PC-9 (cell line): ENCODE results near the gene TMPRSS2. TPM values are rescaled to one million over a fixed set of nuclear protein-coding genes. Genes with fewer than 3 reads are reported as not detected.

Experiments
- BruUV-seq: library from RNA; stranded (reverse); fragments of 400-500 nt; replicated peaks from 2 replicates; lab custom pipeline; 2021; lab: Mats Ljungman, UMichigan
- CTCF ChIA-PET: fragments of 300-600 bp; sonication (Branson Sonifier 250); formaldehyde crosslinking; loops from one replicate; lab custom pipeline; 2022; ENCODE audit warnings: antibody characterized with exemption; lab: Charles Lee
- POLR2A ChIA-PET: fragments of 300-600 bp; sonication (Branson Sonifier 250); formaldehyde crosslinking; loops from one replicate; lab custom pipeline; 2022; ENCODE audit warnings: antibody characterized with exemption; ENCODE audit not compliant: unreplicated experiment; lab: Charles Lee
- DNase-seq, 2 experiments: peaks; one replicate each; pipeline versions ENCODE4 v3.0.0 to v3.0.0-alpha.2; 2015 to 2022; ENCODE audit warnings: mixed read lengths in 1 of 2
- H2AFZ ChIP-seq: fragments of 200-600 bp; sonication (generic); 2 replicates; pipeline ENCODE4 v1.8.1; 2017; ENCODE audit warnings: antibody characterized with exemption
- H3F3A ChIP-seq: fragments of 200-600 bp; sonication (generic); 2 replicates; pipeline ENCODE4 v1.8.1; 2017; ENCODE audit warnings: antibody characterized with exemption, mild to moderate bottlenecking, low read depth; ENCODE audit not compliant: insufficient read depth
- H3K27ac ChIP-seq: fragments of 200-600 bp; sonication (generic); 2 replicates; pipeline ENCODE4 v1.6.1; 2016; ENCODE audit warnings: mixed run types
- H3K27me3 ChIP-seq: fragments of 200-600 bp; sonication (generic); 2 replicates; pipeline ENCODE4 v1.6.1; 2016; ENCODE audit warnings: low read depth, mixed run types; ENCODE audit not compliant: insufficient read depth
- H3K36me3 ChIP-seq: fragments of 200-600 bp; sonication (generic); 2 replicates; pipeline ENCODE4 v1.6.1; 2016; ENCODE audit warnings: low read depth, mixed run types
- H3K4me1 ChIP-seq: fragments of 200-600 bp; sonication (generic); replicated peaks from 2 replicates; pipeline ENCODE4 v1.6.1; 2016; ENCODE audit warnings: mixed run types; ENCODE audit not compliant: insufficient read depth
- H3K4me2 ChIP-seq: fragments of 200-600 bp; sonication (generic); 2 replicates; pipeline ENCODE4 v1.6.1; 2017; ENCODE audit warnings: mixed run types
- H3K4me3 ChIP-seq: fragments of 200-600 bp; sonication (generic); 2 replicates; pipeline ENCODE4 v1.6.1; 2016; ENCODE audit warnings: mixed run types
- H3K79me2 ChIP-seq: fragments of 200-600 bp; sonication (generic); 2 replicates; pipeline ENCODE4 v1.6.1; 2017; ENCODE audit warnings: low read depth, mixed run types
- H3K9me2 ChIP-seq: fragments of 200-600 bp; sonication (generic); 2 replicates; pipeline ENCODE4 v1.8.1; 2017; ENCODE audit warnings: mild to moderate bottlenecking; ENCODE audit not compliant: insufficient read depth
- H3K9me3 ChIP-seq: fragments of 200-600 bp; sonication (generic); 2 replicates; pipeline ENCODE4 v1.8.1; 2016; ENCODE audit warnings: low read depth; ENCODE audit not compliant: insufficient read depth
- H4K20me1 ChIP-seq: fragments of 200-600 bp; sonication (generic); 2 replicates; pipeline ENCODE4 v1.8.1; 2017; ENCODE audit not compliant: insufficient read depth
- CTCF ChIP-seq: fragments of 200-600 bp; sonication (generic); conservative IDR thresholded peaks from 2 replicates; pipeline ENCODE4 v1.6.1; 2017; ENCODE audit warnings: mixed run types, antibody characterized with exemption, mild to moderate bottlenecking, moderate library complexity
- EZH2 ChIP-seq: fragments of 200-600 bp; sonication (generic); IDR thresholded peaks from 2 replicates; pipeline ENCODE4 v1.8.0; 2017; ENCODE audit warnings: antibody characterized with exemption, low read depth
- intact Hi-C: fragments of 100-400 bp; cut with micrococcal nuclease; formaldehyde crosslinking; loops from one replicate; pipeline ENCODE4 v1.10.0; 2022; ENCODE audit not compliant: unreplicated experiment
- total RNA-seq: library from RNA; stranded (reverse); gene quantifications from 2 replicates; pipeline ENCODE4 v1.2.3, GENCODE V29; 2021

The TMPRSS2 gene
- total RNA-seq, 1 experiment from 2014 or later: 0.61 TPM

GRCh38 chr21:41429925-41430491 lies 78.0 kb downstream of the TMPRSS2 start:
- intact Hi-C loops: no loop called here
- ChIA-PET CTCF (no interaction called here), POLR2A (no interaction called here)
- Histone ChIP-seq H3K4me1 (no peaks in the 10 kb centered on the region), H3K4me2 (no peak overlapping the region), H3K9me2 (no peaks in the 10 kb centered on the region), H3K27me3 (no peaks in the 10 kb centered on the region), H3K9me3 (no peaks in the 10 kb centered on the region), H3K36me3 (no peaks in the 10 kb centered on the region), H3F3A (no peaks in the 10 kb centered on the region), H4K20me1 (no peaks in the 10 kb centered on the region), H3K27ac (no peak overlapping the region), H3K79me2 (no peaks in the 10 kb centered on the region), H3K4me3 (no peak overlapping the region), H2AFZ (no peak overlapping the region)
- TF ChIP-seq CTCF (no peak), EZH2 (no peak)
- BruUV-seq: no TSS peak
- DNase-seq: no peak

GRCh38 chr21:41429305-41429704 lies 78.7 kb downstream of the TMPRSS2 start:
- ChIA-PET CTCF (no interaction called here), POLR2A (no interaction called here)
- no TSS peak for BruUV-seq

GRCh38 chr21:41428847-41429246 lies 79.1 kb downstream of the TMPRSS2 start:
- ChIA-PET POLR2A (no interaction called here), CTCF (no interaction called here)
- intact Hi-C loops: no loop called here
- BruUV-seq: no TSS peak
- H3K27me3 ChIP-seq: no peaks in the 10 kb centered on the region
- H3K4me1 ChIP-seq: no peaks in the 10 kb centered on the region
- no peak overlapping the region for H3K4me3 ChIP-seq
- no peaks in the 10 kb centered on the region for H3K9me2 ChIP-seq
- no peak overlapping the region for H2AFZ ChIP-seq
- no peak for DNase-seq
- no peak overlapping the region for H3K27ac ChIP-seq
- no peaks in the 10 kb centered on the region for H3K9me3 ChIP-seq
- TF ChIP-seq CTCF (no peak), EZH2 (no peak)
- H3K4me2 ChIP-seq: no peak overlapping the region
- no peaks in the 10 kb centered on the region for H3K36me3 ChIP-seq
- no peaks in the 10 kb centered on the region for H4K20me1 ChIP-seq
- no peaks in the 10 kb centered on the region for H3F3A ChIP-seq
- H3K79me2 ChIP-seq: no peaks in the 10 kb centered on the region

More at GRCh38 chr21:41429305-41429704, 78.7 kb downstream of the TMPRSS2 start:
- H3K27me3 ChIP-seq: no peaks in the 10 kb centered on the region
- H3K4me2 ChIP-seq: no peak overlapping the region
- no peak overlapping the region for H3K27ac ChIP-seq
- no peaks in the 10 kb centered on the region for H3K9me2 ChIP-seq
- H3K36me3 ChIP-seq: no peaks in the 10 kb centered on the region
- no peak overlapping the region for H3K4me3 ChIP-seq
- DNase-seq: no peak
- H3K79me2 ChIP-seq: no peaks in the 10 kb centered on the region
- H4K20me1 ChIP-seq: no peaks in the 10 kb centered on the region
- no peaks in the 10 kb centered on the region for H3K9me3 ChIP-seq
- TF ChIP-seq CTCF (no peak), EZH2 (no peak)
- no peak overlapping the region for H2AFZ ChIP-seq
- no peaks in the 10 kb centered on the region for H3K4me1 ChIP-seq
- H3F3A ChIP-seq: no peaks in the 10 kb centered on the region
- intact Hi-C loops: no loop called here
